ENCODE results near the gene MOGAT1. TPM values are rescaled to one million over a fixed set of nuclear protein-coding genes. Genes with fewer than 3 reads are reported as not detected.
A peak's percentile ranks its signal among the peaks of the same experiment; 100 is the strongest.

MOGAT1 gene
- polyA plus RNA-seq, 3 donors = 0.11 TPM; not detected in 2

- Histone ChIP-seq H3K36me3 (replicated peaks in 1 of 2; ENCODE audit: control insufficient read depth in 1 of 2, insufficient read depth in 2 of 2, low read length in 2 of 2) (peaks cover 5 to 10% of the 10 kb centered on the region in 2 donors), H4K20me1 (ENCODE audit: insufficient read depth, low read length) (peaks cover 6% of the 10 kb centered on the region), H2AFZ (ENCODE audit: insufficient read depth, low read depth, low read length, poor library complexity, severe bottlenecking) (no peak overlapping the region), H3K9me3 (replicated peaks in 1 of 2; ENCODE audit: control insufficient read depth in 1 of 2, insufficient read depth in 1 of 2, low read length in 2 of 2) (no peaks in the 10 kb centered on the region), H3K4me3 (replicated peaks in 1 of 3; ENCODE audit: low read depth in 2 of 3, low read length in 3 of 3) (no peak overlapping the region), H3K27me3 (ENCODE audit: control insufficient read depth in 2 of 2, insufficient read depth in 2 of 2, low read length in 2 of 2) (no peaks in the 10 kb centered on the region), H3K4me2 (replicated peaks; ENCODE audit: extremely low read depth, low read length, poor library complexity, severe bottlenecking) (no peak overlapping the region), H3K9ac (ENCODE audit: insufficient read depth, low read length, poor library complexity, severe bottlenecking) (peak overlapping the region; percentile 28), H3K4me1 (ENCODE audit: control insufficient read depth in 1 of 2, insufficient read depth in 2 of 2, low read length in 2 of 2) (peaks cover 24 to 36% of the 10 kb centered on the region in 2 donors), H3K27ac (ENCODE audit: low read depth in 1 of 2, low read length in 2 of 2) (peak overlapping the region in 1 of 2 donors; percentile 22), H3K79me2 (ENCODE audit: insufficient read depth, low read length) (peaks cover 67% of the 10 kb centered on the region)
- no peaks in the 10 kb centered on the region for H3K9me3 Mint-ChIP-seq
- peak overlapping the region in 4 of 7 donors; percentile 1 to 60 (median 16) for H3K27ac Mint-ChIP-seq
- DNase-seq = no peak
- intact Hi-C loops (cut with micrococcal nuclease) = no loop called here
- peaks cover 44% of the 10 kb centered on the region for H3K4me1 Mint-ChIP-seq
- no peak overlapping the region for H3K4me3 Mint-ChIP-seq
- TF ChIP-seq CTCF (IDR thresholded peaks at IDR 0.05) = no peak
- H3K36me3 Mint-ChIP-seq = peaks cover 4% of the 10 kb centered on the region in 2 donors
- no peaks in the 10 kb centered on the region for H3K27me3 Mint-ChIP-seq (ENCODE audit: low read depth in 3 of 3)
Observed at GRCh38 chr2:222653280-222653679, 18.2 kb upstream of the MOGAT1 start.

- intact Hi-C loops (cut with micrococcal nuclease) = no loop called here
- H3K27ac ChIP-seq (ENCODE audit: low read depth in 1 of 2, low read length in 2 of 2) = peak within 1 kb of the TSS; percentile 78 to 98
- no peaks in the 10 kb centered on the region for H3K9me3 Mint-ChIP-seq
- H3K9ac ChIP-seq (ENCODE audit: insufficient read depth, low read length, poor library complexity, severe bottlenecking) = peak within 1 kb of the TSS; percentile 86
- peaks cover 6% of the 10 kb centered on the region for H4K20me1 ChIP-seq (ENCODE audit: insufficient read depth, low read length)
- peak within 1 kb of the TSS; percentile 64 to 94 (median 91) for H3K4me3 ChIP-seq (replicated peaks in 1 of 3; ENCODE audit: low read depth in 2 of 3, low read length in 3 of 3)
- H3K36me3 ChIP-seq (replicated peaks in 1 of 2; ENCODE audit: control insufficient read depth in 1 of 2, insufficient read depth in 2 of 2, low read length in 2 of 2) = no peaks in the 10 kb centered on the region
- H3K9me3 ChIP-seq (replicated peaks in 1 of 2; ENCODE audit: control insufficient read depth in 1 of 2, insufficient read depth in 1 of 2, low read length in 2 of 2) = no peaks in the 10 kb centered on the region
- H2AFZ ChIP-seq (ENCODE audit: insufficient read depth, low read depth, low read length, poor library complexity, severe bottlenecking) = peak within 1 kb of the TSS; percentile 96
- DNase-seq = peak; percentile 94 to 97 (median 96)
- peak within 1 kb of the TSS; percentile 97 to 99 (median 98) for H3K27ac Mint-ChIP-seq
- H3K79me2 ChIP-seq (ENCODE audit: insufficient read depth, low read length) = peaks cover 49% of the 10 kb centered on the region
- H3K4me3 Mint-ChIP-seq = peak within 1 kb of the TSS; percentile 97 to 98
- no peaks in the 10 kb centered on the region for H3K36me3 Mint-ChIP-seq
- peaks cover 24 to 36% of the 10 kb centered on the region in 2 donors for H3K4me1 ChIP-seq (ENCODE audit: control insufficient read depth in 1 of 2, insufficient read depth in 2 of 2, low read length in 2 of 2)
- peak within 1 kb of the TSS; percentile 97 for H3K4me2 ChIP-seq (replicated peaks; ENCODE audit: extremely low read depth, low read length, poor library complexity, severe bottlenecking)
- no peak for TF ChIP-seq CTCF (IDR thresholded peaks at IDR 0.05)
- peaks cover 0 to 3% (median 0%) of the 10 kb centered on the region in 3 donors for H3K27me3 Mint-ChIP-seq (ENCODE audit: low read depth in 3 of 3)
- under 1% methylated on average over 31 of the region's 45 CpGs for WGBS (ENCODE audit: insufficient coverage)
- peaks cover 39% of the 10 kb centered on the region for H3K4me1 Mint-ChIP-seq
- no peaks in the 10 kb centered on the region for H3K27me3 ChIP-seq (ENCODE audit: control insufficient read depth in 2 of 2, insufficient read depth in 2 of 2, low read length in 2 of 2)
Observed at GRCh38 chr2:222655787-222656525, 15.5 kb upstream of the MOGAT1 start, which contains the start of gene FARSB. Gene FARSB (minus strand): TSS chr2:222656092. CDS start chr2:222656073, 19 bp downstream.
